OCI-LY3 (cell line): ENCODE measurements around the gene PHLDA2.

Experiments
- EZH2phosphoT487 ChIP-seq: fragments of 200-600 bp; shearing (Covaris generic); IDR thresholded peaks from 2 replicates; pipeline ENCODE4 v1.6.1; 2018; ENCODE audit warnings: antibody characterized with exemption, mixed run types, low read depth
- TF ChIP-seq, protein P1 (sequence below): fragments of 200-600, 300-600 bp; sonication (generic); IDR thresholded peaks from 2 replicates; pipeline ENCODE4 v1.5.1; 2014; ENCODE audit warnings: antibody characterized with exemption, low read length, low read depth

DNA sequence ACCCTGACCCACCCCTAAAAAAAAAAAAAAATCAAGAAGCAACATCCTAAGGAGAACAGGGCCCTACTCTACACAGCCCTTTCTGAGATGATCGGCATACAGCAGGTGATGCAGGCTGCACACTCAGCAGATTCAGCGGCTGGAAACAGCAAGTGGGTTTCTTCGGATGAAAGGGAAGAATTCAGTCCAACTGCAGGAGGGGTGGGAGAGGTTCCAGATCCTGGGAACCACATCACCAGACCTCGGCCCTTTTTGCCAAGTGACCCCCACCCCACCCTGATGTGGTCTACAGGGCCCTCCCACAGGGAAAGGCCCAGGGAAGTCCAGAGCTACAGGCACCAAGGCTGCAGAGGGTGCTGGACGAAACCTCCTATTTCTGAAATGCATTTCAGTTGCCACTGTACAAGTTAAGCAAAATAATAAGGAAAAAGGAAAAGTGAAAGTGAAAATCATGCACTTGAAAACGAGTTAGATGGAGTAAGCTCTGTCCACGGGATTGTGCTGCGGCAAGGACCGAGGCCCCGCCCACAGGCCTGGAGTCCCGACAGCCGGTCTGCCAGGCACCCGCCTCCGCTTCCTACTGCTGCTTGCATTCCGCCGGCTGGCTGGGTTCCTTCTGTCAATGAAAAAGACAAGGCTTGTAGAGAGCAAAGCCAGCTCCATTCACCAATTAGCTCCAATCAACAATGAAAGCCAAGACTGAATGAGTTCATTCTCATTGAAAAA is 16.0 kb upstream of the PHLDA2 start:
- TF ChIP-seq, protein P1, sequence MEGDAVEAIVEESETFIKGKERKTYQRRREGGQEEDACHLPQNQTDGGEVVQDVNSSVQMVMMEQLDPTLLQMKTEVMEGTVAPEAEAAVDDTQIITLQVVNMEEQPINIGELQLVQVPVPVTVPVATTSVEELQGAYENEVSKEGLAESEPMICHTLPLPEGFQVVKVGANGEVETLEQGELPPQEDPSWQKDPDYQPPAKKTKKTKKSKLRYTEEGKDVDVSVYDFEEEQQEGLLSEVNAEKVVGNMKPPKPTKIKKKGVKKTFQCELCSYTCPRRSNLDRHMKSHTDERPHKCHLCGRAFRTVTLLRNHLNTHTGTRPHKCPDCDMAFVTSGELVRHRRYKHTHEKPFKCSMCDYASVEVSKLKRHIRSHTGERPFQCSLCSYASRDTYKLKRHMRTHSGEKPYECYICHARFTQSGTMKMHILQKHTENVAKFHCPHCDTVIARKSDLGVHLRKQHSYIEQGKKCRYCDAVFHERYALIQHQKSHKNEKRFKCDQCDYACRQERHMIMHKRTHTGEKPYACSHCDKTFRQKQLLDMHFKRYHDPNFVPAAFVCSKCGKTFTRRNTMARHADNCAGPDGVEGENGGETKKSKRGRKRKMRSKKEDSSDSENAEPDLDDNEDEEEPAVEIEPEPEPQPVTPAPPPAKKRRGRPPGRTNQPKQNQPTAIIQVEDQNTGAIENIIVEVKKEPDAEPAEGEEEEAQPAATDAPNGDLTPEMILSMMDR, result no peak
- TF ChIP-seq EZH2phosphoT487, result no peak
